ENCODE data around the gene SETD1B.

DNA sequence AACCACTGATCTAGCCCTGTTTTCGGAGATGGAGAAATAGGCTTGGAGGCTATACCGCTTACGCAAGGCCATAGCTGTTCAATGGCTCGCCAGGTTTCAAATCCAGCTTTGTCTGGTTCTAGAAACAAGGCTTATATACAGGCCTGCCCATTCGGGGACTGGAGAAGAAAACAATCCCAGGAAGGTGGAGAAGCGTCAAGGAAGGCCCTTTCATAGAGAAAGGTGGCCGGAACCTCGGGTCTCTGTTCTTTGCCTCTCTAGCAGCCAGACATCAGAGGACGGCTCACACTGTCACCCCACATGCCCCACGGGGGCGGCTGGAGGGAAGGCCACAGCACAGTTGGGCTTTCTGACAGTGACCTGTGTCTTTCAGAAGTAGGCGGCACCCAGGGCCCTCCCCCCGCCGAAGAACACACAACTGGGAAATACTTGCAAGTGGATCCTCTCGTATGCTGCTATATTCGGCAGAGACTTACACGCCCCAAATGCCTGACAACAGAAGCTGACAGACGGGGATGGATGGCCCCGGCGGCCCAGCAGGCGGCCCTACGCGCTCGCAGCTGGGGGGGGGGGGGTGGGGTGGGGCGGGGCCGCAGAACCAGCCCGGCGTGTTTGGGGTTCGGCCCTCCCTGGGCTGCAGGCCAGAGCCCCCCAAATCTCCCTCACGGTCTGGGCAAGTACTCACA, 4.5 kb upstream of the SETD1B start:
- TF ChIP-seq, protein P1, sequence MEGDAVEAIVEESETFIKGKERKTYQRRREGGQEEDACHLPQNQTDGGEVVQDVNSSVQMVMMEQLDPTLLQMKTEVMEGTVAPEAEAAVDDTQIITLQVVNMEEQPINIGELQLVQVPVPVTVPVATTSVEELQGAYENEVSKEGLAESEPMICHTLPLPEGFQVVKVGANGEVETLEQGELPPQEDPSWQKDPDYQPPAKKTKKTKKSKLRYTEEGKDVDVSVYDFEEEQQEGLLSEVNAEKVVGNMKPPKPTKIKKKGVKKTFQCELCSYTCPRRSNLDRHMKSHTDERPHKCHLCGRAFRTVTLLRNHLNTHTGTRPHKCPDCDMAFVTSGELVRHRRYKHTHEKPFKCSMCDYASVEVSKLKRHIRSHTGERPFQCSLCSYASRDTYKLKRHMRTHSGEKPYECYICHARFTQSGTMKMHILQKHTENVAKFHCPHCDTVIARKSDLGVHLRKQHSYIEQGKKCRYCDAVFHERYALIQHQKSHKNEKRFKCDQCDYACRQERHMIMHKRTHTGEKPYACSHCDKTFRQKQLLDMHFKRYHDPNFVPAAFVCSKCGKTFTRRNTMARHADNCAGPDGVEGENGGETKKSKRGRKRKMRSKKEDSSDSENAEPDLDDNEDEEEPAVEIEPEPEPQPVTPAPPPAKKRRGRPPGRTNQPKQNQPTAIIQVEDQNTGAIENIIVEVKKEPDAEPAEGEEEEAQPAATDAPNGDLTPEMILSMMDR (IDR thresholded peaks at IDR 0.05): no peak
- TF ChIP-seq POLR2A (IDR thresholded peaks at IDR 0.05): no peak
